H9 (cell line): ENCODE results near the gene ALCAM. TPM values are rescaled to one million over a fixed set of nuclear protein-coding genes. Genes with fewer than 3 reads are reported as not detected.

Source experiments
- DNase-seq: peaks from one replicate; pipeline ENCODE4 v3.0.0-alpha.2; 2017
- H2AFZ ChIP-seq: one replicate; pipeline ENCODE4 v1.6.1; 2013; ENCODE audit warnings: mild to moderate bottlenecking, low read length, control low read depth, moderate library complexity
- H2AK5ac ChIP-seq: 2 replicates; pipeline ENCODE4 v1.6.1; 2013; ENCODE audit warnings: low read length, control low read depth, mixed read lengths; ENCODE audit not compliant: insufficient read length
- H2BK120ac ChIP-seq: one replicate; pipeline ENCODE4 v1.6.1; 2013; ENCODE audit warnings: low read depth, mild to moderate bottlenecking, low read length, control low read depth, inconsistent platforms; ENCODE audit not compliant: poor library complexity, severe bottlenecking
- H2BK12ac ChIP-seq: 2 replicates; pipeline ENCODE4 v1.6.1; 2013; ENCODE audit warnings: low read length, control low read depth, mixed read lengths, low read depth; ENCODE audit not compliant: insufficient read length
- H2BK15ac ChIP-seq: 2 replicates; pipeline ENCODE4 v1.6.1; 2013; ENCODE audit warnings: low read depth, low read length, control low read depth
- H2BK20ac ChIP-seq: one replicate; pipeline ENCODE4 v1.6.1; 2013; ENCODE audit warnings: low read depth, mild to moderate bottlenecking, low read length, control low read depth, inconsistent platforms; ENCODE audit not compliant: poor library complexity, severe bottlenecking
- H2BK5ac ChIP-seq: 2 replicates; pipeline ENCODE4 v1.6.1; 2013; ENCODE audit warnings: low read length, control low read depth, mixed read lengths; ENCODE audit not compliant: insufficient read length
- H3K14ac ChIP-seq: 2 replicates; pipeline ENCODE4 v1.6.1; 2013; ENCODE audit warnings: low read length, control low read depth; ENCODE audit not compliant: insufficient read depth
- H3K18ac ChIP-seq: 2 replicates; pipeline ENCODE4 v1.6.1; 2013; ENCODE audit warnings: low read depth, mild to moderate bottlenecking, mixed read lengths, low read length, control low read depth; ENCODE audit not compliant: insufficient read length
- H3K23ac ChIP-seq: 2 replicates; pipeline ENCODE4 v1.6.1; 2013; ENCODE audit warnings: low read length, control low read depth, mixed read lengths, low read depth; ENCODE audit not compliant: insufficient read length
- H3K23me2 ChIP-seq: 2 replicates; pipeline ENCODE4 v1.6.1; 2013; ENCODE audit warnings: low read depth, mild to moderate bottlenecking, mixed read lengths, low read length, control low read depth; ENCODE audit not compliant: insufficient read length, poor library complexity, severe bottlenecking
- H3K27ac ChIP-seq: 2 replicates; pipeline ENCODE4 v1.5.1; 2013; ENCODE audit warnings: low read length, control low read depth, mixed read lengths, low read depth; ENCODE audit not compliant: insufficient read length
- H3K27me3 ChIP-seq: 2 replicates; pipeline ENCODE4 v1.6.1; 2013; ENCODE audit warnings: low read length, control low read depth, inconsistent platforms; ENCODE audit not compliant: insufficient read depth
- H3K4ac ChIP-seq: 2 replicates; pipeline ENCODE4 v1.6.1; 2013; ENCODE audit warnings: low read depth, mild to moderate bottlenecking, control low read depth, inconsistent platforms, low read length, moderate library complexity
- H3K4me1 ChIP-seq: 2 replicates; pipeline ENCODE4 v1.6.1; 2013; ENCODE audit warnings: low read length, control low read depth, inconsistent platforms; ENCODE audit not compliant: insufficient read depth
- H3K4me2 ChIP-seq: 2 replicates; pipeline ENCODE4 v1.6.1; 2013; ENCODE audit warnings: low read length, control low read depth, mixed read lengths; ENCODE audit not compliant: insufficient read length, insufficient read depth
- H3K56ac ChIP-seq: 2 replicates; pipeline ENCODE4 v1.6.1; 2013; ENCODE audit warnings: low read depth, mild to moderate bottlenecking, mixed read lengths, low read length, control low read depth; ENCODE audit not compliant: insufficient read length
- H3K79me1 ChIP-seq: 2 replicates; pipeline ENCODE4 v1.6.1; 2013; ENCODE audit warnings: low read depth, mild to moderate bottlenecking, moderate library complexity, low read length, control low read depth, inconsistent platforms; ENCODE audit not compliant: insufficient read depth, poor library complexity, severe bottlenecking
- H3K79me2 ChIP-seq: 2 replicates; pipeline ENCODE4 v1.6.1; 2013; ENCODE audit warnings: low read length, control low read depth, inconsistent platforms; ENCODE audit not compliant: insufficient read depth
- H3K9ac ChIP-seq: 2 replicates; pipeline ENCODE4 v1.6.1; 2013; ENCODE audit warnings: low read length, control low read depth, mixed read lengths; ENCODE audit not compliant: insufficient read length; ENCODE audit errors: extremely low read depth
- H3K9me3 ChIP-seq: one replicate; pipeline ENCODE4 v1.6.1; 2013; ENCODE audit warnings: low read depth, low read length, inconsistent platforms; ENCODE audit not compliant: control insufficient read depth
- H3T11ph ChIP-seq: one replicate; pipeline ENCODE4 v1.6.1; 2013; ENCODE audit warnings: mild to moderate bottlenecking, low read length, control low read depth, inconsistent platforms
- H4K20me1 ChIP-seq: one replicate; pipeline ENCODE4 v1.6.1; 2013; ENCODE audit not compliant: control insufficient read depth, insufficient read length, insufficient read depth
- H4K5ac ChIP-seq: 2 replicates; pipeline ENCODE4 v1.6.1; 2013; ENCODE audit warnings: low read depth, mild to moderate bottlenecking, mixed read lengths, low read length, control low read depth; ENCODE audit not compliant: insufficient read length
- H4K8ac ChIP-seq: replicated peaks from 2 replicates; pipeline ENCODE4 v1.6.1; 2013; ENCODE audit warnings: low read length, control low read depth, mixed read lengths, low read depth; ENCODE audit not compliant: insufficient read length
- H4K91ac ChIP-seq: 2 replicates; pipeline ENCODE4 v1.6.1; 2013; ENCODE audit warnings: low read depth, mild to moderate bottlenecking, moderate library complexity, mixed read lengths, low read length, control low read depth; ENCODE audit not compliant: insufficient read length
- H3K27ac Mint-ChIP-seq, 3 experiments: 2 replicates in 2 of 3; 3 replicates in 1 of 3; pipeline ENCODE4 v1.8.0; 2020 to 2021; ENCODE audit warnings: mixed read lengths in 3 of 3, mild to moderate bottlenecking in 1 of 3, moderate library complexity in 1 of 3
- H3K27me3 Mint-ChIP-seq: 2 replicates; pipeline ENCODE4 v1.8.0; 2021; ENCODE audit warnings: low read depth, mild to moderate bottlenecking, moderate library complexity, mixed read lengths
- H3K36me3 Mint-ChIP-seq, 3 experiments: 2 replicates in 2 of 3; 3 replicates in 1 of 3; pipeline ENCODE4 v1.8.0; 2020 to 2021; ENCODE audit warnings: low read depth in 3 of 3, mixed read lengths in 3 of 3; ENCODE audit not compliant: insufficient read depth in 1 of 3
- H3K4me1 Mint-ChIP-seq, 2 experiments: 2 replicates each; pipeline ENCODE4 v1.8.0; 2020; ENCODE audit warnings: mixed read lengths in 2 of 2
- H3K4me3 Mint-ChIP-seq, 2 experiments: 2 replicates in 1 of 2; 3 replicates in 1 of 2; pipeline ENCODE4 v1.8.0; 2020 to 2021; ENCODE audit warnings: mild to moderate bottlenecking in 2 of 2, mixed read lengths in 2 of 2, moderate library complexity in 1 of 2
- H3K9me3 Mint-ChIP-seq, 2 experiments: 2 replicates in 1 of 2; 3 replicates in 1 of 2; pipeline ENCODE4 v1.8.0; 2020; ENCODE audit warnings: mild to moderate bottlenecking in 2 of 2, mixed read lengths in 2 of 2, moderate library complexity in 1 of 2
- WGBS: extraction: QIAGEN DNeasy Blood & Tissue Kit; methylation state at CpG from one replicate; pipeline ENCODE4 v1.1.7; 2013; ENCODE audit warnings: missing lambda C conversion rate, low lambda C conversion rate, mixed read lengths; ENCODE audit not compliant: insufficient read length; ENCODE audit errors: extremely low coverage; 5-methylcytosine and 5-hydroxymethylcytosine counted together
- total RNA-seq: library from RNA; stranded (reverse); gene quantifications from 2 replicates; pipeline ENCODE4 v1.2.1, GENCODE V29; 2021
- TF ChIP-seq, protein P1 (sequence below): fragments of 200-600 bp; sonication (generic); conservative IDR thresholded peaks from 3 replicates; pipeline ENCODE4 v1.8.0; 2021; ENCODE audit warnings: antibody characterized with exemption, mild to moderate bottlenecking

The ALCAM gene
- total RNA-seq, 1 experiment from 2014 or later = 43.7 TPM

DNA sequence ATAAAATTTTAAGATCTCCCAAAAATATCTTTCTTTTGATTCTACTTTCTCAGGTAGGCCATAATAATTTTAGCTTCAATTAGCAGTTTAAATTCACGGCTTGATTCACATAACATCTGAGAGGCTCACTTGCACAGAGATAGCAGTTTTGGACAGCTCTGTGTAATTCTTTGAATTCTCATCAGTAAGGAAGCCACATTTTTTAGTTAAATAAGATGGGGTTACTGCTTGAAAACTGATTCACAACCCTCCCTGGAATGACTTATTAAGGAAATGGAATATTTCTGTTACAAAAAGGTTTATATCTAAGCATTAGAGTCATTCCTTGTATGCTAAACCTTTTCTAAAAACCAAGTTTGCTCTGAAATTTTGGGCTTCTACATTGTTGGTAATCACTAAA is 212.7 kb downstream of the ALCAM start:
- Histone ChIP-seq H3K9ac (no peak overlapping the region), H3K4ac (no peak overlapping the region), H3K18ac (no peak overlapping the region), H3K14ac (no peak overlapping the region), H2AFZ (no peak overlapping the region), H2BK20ac (no peak overlapping the region), H2BK5ac (no peak overlapping the region), H4K5ac (no peak overlapping the region), H3K4me2 (no peak overlapping the region), H3K23ac (no peak overlapping the region), H3K27me3 (no peaks in the 10 kb centered on the region), H2BK15ac (no peak overlapping the region), H3T11ph (no peak overlapping the region), H4K91ac (no peak overlapping the region), H3K56ac (no peak overlapping the region), H3K23me2 (no peaks in the 10 kb centered on the region), H3K79me1 (no peaks in the 10 kb centered on the region), H2BK120ac (no peak overlapping the region), H3K79me2 (no peaks in the 10 kb centered on the region), H3K4me1 (no peaks in the 10 kb centered on the region), H3K27ac (no peak overlapping the region), H4K20me1 (no peaks in the 10 kb centered on the region), H3K9me3 (no peaks in the 10 kb centered on the region), H2AK5ac (no peak overlapping the region), H2BK12ac (no peak overlapping the region), H4K8ac (no peak overlapping the region)
- H3K27ac Mint-ChIP-seq = no peak overlapping the region
- WGBS = no CpG with 5 or more reads among the region's 1 CpG
- TF ChIP-seq, protein P1, sequence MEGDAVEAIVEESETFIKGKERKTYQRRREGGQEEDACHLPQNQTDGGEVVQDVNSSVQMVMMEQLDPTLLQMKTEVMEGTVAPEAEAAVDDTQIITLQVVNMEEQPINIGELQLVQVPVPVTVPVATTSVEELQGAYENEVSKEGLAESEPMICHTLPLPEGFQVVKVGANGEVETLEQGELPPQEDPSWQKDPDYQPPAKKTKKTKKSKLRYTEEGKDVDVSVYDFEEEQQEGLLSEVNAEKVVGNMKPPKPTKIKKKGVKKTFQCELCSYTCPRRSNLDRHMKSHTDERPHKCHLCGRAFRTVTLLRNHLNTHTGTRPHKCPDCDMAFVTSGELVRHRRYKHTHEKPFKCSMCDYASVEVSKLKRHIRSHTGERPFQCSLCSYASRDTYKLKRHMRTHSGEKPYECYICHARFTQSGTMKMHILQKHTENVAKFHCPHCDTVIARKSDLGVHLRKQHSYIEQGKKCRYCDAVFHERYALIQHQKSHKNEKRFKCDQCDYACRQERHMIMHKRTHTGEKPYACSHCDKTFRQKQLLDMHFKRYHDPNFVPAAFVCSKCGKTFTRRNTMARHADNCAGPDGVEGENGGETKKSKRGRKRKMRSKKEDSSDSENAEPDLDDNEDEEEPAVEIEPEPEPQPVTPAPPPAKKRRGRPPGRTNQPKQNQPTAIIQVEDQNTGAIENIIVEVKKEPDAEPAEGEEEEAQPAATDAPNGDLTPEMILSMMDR = no peak
- no peak for DNase-seq
- peaks cover 9 to 10% of the 10 kb centered on the region in 2 experiments; a peak in 3 of 5 replicates for H3K9me3 Mint-ChIP-seq
- H3K4me3 Mint-ChIP-seq = no peak overlapping the region
- H3K27me3 Mint-ChIP-seq = no peaks in the 10 kb centered on the region
- H3K36me3 Mint-ChIP-seq = peaks cover 1 to 4% (median 2%) of the 10 kb centered on the region in 3 experiments; a peak in 4 of 7 replicates
- H3K4me1 Mint-ChIP-seq = no peaks in the 10 kb centered on the region
